HCT116 (cell line): ENCODE measurements around the gene OR2T29. TPM values are rescaled to one million over a fixed set of nuclear protein-coding genes. Genes with fewer than 3 reads are reported as not detected.
"Not testable (repeated sequence)": the region's sequence is repeated elsewhere in the genome, so short reads cannot be mapped to it uniquely, and the experiment has no call there.

ENCODE experiments used
- ATAC-seq: fragments of 200-7000 bp; cut with Tn5 transposase; 2 replicates; pipeline ENCODE4 v1.9.1; 2020; ENCODE audit warnings: mild to moderate bottlenecking, moderate library complexity
- BruUV-seq: library from RNA; stranded (reverse); fragments of 400-500 nt; replicated peaks from 2 replicates; lab custom pipeline; 2021; lab: Mats Ljungman, UMichigan
- CTCF ChIA-PET: fragments of 300-600 bp; sonication (Branson Sonifier 250); formaldehyde crosslinking; loops from one replicate; lab custom pipeline; 2021; ENCODE audit warnings: antibody characterized with exemption; lab: Charles Lee
- POLR2A ChIA-PET: fragments of 300-600, 350-600 bp; sonication (Branson Sonifier 250); formaldehyde crosslinking; loops from one replicate; lab custom pipeline; 2021; ENCODE audit warnings: antibody characterized with exemption; lab: Charles Lee
- RAD21 ChIA-PET, 2 experiments: fragments of 300-600 bp; sonication (Branson Sonifier 250); formaldehyde crosslinking; loops; one replicate each; lab custom pipeline; 2023; ENCODE audit warnings: low total read pairs in 2 of 2; ENCODE audit not compliant: uncharacterized antibody in 2 of 2, unreplicated experiment in 2 of 2, low non-redundant PET in 1 of 2; lab: Charles Lee
- DNase-seq: peaks from one replicate; pipeline ENCODE4 v3.0.0-alpha.2; 2010; ENCODE audit warnings: low read depth, low spot score
- H2AFZ ChIP-seq: fragments of 200-600 bp; shearing (Covaris generic), sonication (generic); 2 replicates; pipeline ENCODE4 v1.6.1; 2017; ENCODE audit warnings: low read depth, mixed run types, mixed read lengths, antibody characterized with exemption, low read length; ENCODE audit not compliant: poor library complexity, severe bottlenecking
- H3K27ac ChIP-seq: 2 replicates; pipeline ENCODE4 v1.5.1; 2012; ENCODE audit warnings: low read depth, low read length
- H3K27me3 ChIP-seq: fragments of 200-600 bp; sonication (generic); 2 replicates; pipeline ENCODE4 v1.6.1; 2016; ENCODE audit warnings: mixed run types, low read length, mixed read lengths; ENCODE audit not compliant: insufficient read depth
- H3K36me3 ChIP-seq, 2 experiments: fragments of 200-500 bp in 1 of 2; fragments of 200-600 bp in 1 of 2; sonication (Bioruptor generic) in 1 of 2; sonication (generic) in 1 of 2; 2 replicates each; pipeline versions ENCODE4 v1.5.1 to v1.6.1; 2014 to 2016; ENCODE audit warnings: low read length in 2 of 2, inconsistent platforms in 1 of 2, mixed read lengths in 1 of 2, mixed run types in 1 of 2; ENCODE audit not compliant: insufficient read depth in 2 of 2, control insufficient read depth in 1 of 2
- H3K4me1 ChIP-seq, 2 experiments: fragments of 200-600 bp in 1 of 2; sonication (generic) in 1 of 2; 2 replicates each; pipeline versions ENCODE4 v1.5.1 to v1.6.1; 2012 to 2017; ENCODE audit warnings: low read length in 2 of 2, inconsistent platforms in 1 of 2, mild to moderate bottlenecking in 1 of 2, mixed read lengths in 1 of 2, mixed run types in 1 of 2, moderate library complexity in 1 of 2; ENCODE audit not compliant: insufficient read depth in 2 of 2, control insufficient read depth in 1 of 2
- H3K4me2 ChIP-seq: fragments of 200-600 bp; sonication (generic); 2 replicates; pipeline ENCODE4 v1.6.1; 2017; ENCODE audit warnings: mixed run types, low read length, mixed read lengths
- H3K4me3 ChIP-seq, 2 experiments: fragments of 200-600 bp in 1 of 2; sonication (generic) in 1 of 2; replicated peaks in 1 of 2; 2 replicates each; pipeline ENCODE4 v1.5.1; 2011 to 2016; ENCODE audit warnings: low read length in 2 of 2, control low read depth in 1 of 2, low read depth in 1 of 2, mild to moderate bottlenecking in 1 of 2, mixed read lengths in 1 of 2, mixed run types in 1 of 2
- H3K79me2 ChIP-seq: fragments of 200-600 bp; sonication (generic); 2 replicates; pipeline ENCODE4 v1.6.1; 2017; ENCODE audit warnings: mild to moderate bottlenecking, mixed run types, low read length, moderate library complexity, mixed read lengths; ENCODE audit not compliant: insufficient read depth
- H3K9ac ChIP-seq: fragments of 200-600 bp; sonication (generic); 2 replicates; pipeline ENCODE4 v1.6.1; 2016; ENCODE audit warnings: low read length, mixed read lengths
- H3K9me2 ChIP-seq: fragments of 200-600 bp; sonication (generic), shearing (Covaris generic); 2 replicates; pipeline ENCODE4 v1.6.1; 2017; ENCODE audit warnings: mixed run types, mild to moderate bottlenecking, moderate library complexity; ENCODE audit not compliant: insufficient read depth
- H3K9me3 ChIP-seq, 2 experiments: fragments of 200-500 bp in 1 of 2; fragments of 200-600 bp in 1 of 2; sonication (Bioruptor generic) in 1 of 2; sonication (generic) in 1 of 2; 2 replicates each; pipeline ENCODE4 v1.6.1; 2014 to 2017; ENCODE audit warnings: low read length in 2 of 2, mixed read lengths in 2 of 2, inconsistent platforms in 1 of 2, low read depth in 1 of 2, mild to moderate bottlenecking in 1 of 2, mixed run types in 1 of 2, moderate library complexity in 1 of 2; ENCODE audit not compliant: control insufficient read depth in 1 of 2, insufficient read depth in 1 of 2
- H4K20me1 ChIP-seq: fragments of 200-600 bp; sonication (generic), shearing (Covaris generic); 2 replicates; pipeline ENCODE4 v1.6.1; 2017; ENCODE audit warnings: mixed run types, mild to moderate bottlenecking, moderate library complexity; ENCODE audit not compliant: insufficient read depth
- intact Hi-C: fragments of 100-400 bp; cut with micrococcal nuclease; formaldehyde crosslinking; loops from 2 replicates; pipeline ENCODE4 v1.10.0; 2022
- total RNA-seq: library from RNA; stranded (reverse); gene quantifications from one replicate; pipeline ENCODE4 v1.2.1, GENCODE V29; 2021; ENCODE audit not compliant: unreplicated experiment

Gene OR2T29
- total RNA-seq, 1 experiment from 2014 or later: not detected

DNA sequence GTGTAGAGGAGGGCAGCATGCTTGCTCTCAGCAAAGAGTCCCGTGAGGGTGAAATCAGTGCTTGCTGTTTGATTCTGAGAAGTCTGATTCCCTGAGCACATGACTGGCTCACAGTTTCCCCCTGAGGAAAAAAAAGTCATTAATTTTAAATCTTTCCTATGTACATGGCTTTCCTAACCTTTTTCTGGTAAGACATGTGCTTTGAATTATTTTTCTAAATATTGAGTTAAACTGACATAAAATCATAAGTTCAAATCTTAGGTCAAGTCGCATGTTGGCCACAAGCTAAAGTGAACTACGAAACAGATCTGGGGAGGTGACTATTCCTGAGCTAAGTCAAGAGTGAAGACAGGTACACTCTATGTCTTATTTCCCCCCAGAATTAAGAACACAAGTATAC is 12.1 kb upstream of the OR2T29 start, which contains the start of gene OR2T34:
OR2T34 (minus strand) TSS at position 101 of the 400 bp plus-strand sequence; CDS start at position 101, 0 bp downstream.
- POLR2A ChIA-PET, H3K79me2 ChIP-seq, H4K20me1 ChIP-seq, intact Hi-C loops, H3K36me3 ChIP-seq, H3K27me3 ChIP-seq, ATAC-seq, H3K9ac ChIP-seq, H2AFZ ChIP-seq, RAD21 ChIA-PET, H3K4me2 ChIP-seq, H3K27ac ChIP-seq, H3K9me3 ChIP-seq, H3K9me2 ChIP-seq, CTCF ChIA-PET, DNase-seq, H3K4me3 ChIP-seq, H3K4me1 ChIP-seq, BruUV-seq: not testable (repeated sequence)

DNA sequence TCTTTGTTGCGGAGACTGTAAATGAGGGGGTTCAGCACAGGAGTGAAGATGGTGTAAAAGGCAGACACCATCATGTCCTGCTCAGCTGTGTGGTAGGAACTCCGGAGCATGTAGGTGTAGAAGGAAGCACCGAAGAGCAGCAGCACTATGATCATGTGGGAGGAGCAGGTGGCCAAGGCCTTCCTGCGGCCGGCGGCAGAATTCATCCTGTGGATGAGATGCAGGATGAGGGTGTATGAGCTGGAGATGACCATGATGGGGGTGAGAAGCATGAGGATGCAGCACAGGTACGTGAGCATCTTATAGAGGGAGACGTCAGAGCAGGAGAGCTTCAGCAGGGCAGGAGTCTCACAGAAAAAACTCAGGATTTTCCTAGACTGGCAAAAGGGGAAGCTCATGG is 11.3 kb upstream of the OR2T29 start:
- H3K79me2 ChIP-seq, intact Hi-C loops, H3K9ac ChIP-seq, CTCF ChIA-PET, H3K4me1 ChIP-seq, H4K20me1 ChIP-seq, H3K4me2 ChIP-seq, H3K9me3 ChIP-seq, H3K27me3 ChIP-seq, RAD21 ChIA-PET, H3K4me3 ChIP-seq, H3K27ac ChIP-seq, BruUV-seq, ATAC-seq, H2AFZ ChIP-seq, POLR2A ChIA-PET, H3K9me2 ChIP-seq, DNase-seq, H3K36me3 ChIP-seq: not testable (repeated sequence)

DNA sequence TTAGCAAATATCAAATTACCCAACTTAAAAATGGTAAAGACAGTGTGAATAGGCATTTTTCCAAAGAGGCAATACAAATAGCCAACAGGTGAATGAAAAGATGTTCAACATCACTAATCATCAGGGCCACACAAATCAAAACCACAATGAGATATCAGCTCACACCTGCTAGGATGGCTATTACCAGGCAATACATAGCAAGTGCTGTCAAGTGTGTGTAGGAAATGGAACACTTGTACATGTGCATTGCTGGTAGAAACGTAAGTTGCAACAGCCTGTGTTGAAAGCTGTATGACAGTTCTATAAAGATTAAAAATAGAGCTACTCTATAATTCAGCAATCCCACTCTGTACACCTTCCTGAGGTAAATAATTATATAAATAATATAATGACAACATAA is 9.5 kb upstream of the OR2T29 start:
- H4K20me1 ChIP-seq, RAD21 ChIA-PET, H3K9me3 ChIP-seq, H3K27me3 ChIP-seq, CTCF ChIA-PET, DNase-seq, ATAC-seq, H3K9ac ChIP-seq, H3K4me1 ChIP-seq, H3K4me3 ChIP-seq, H2AFZ ChIP-seq, H3K9me2 ChIP-seq, H3K27ac ChIP-seq, H3K79me2 ChIP-seq, intact Hi-C loops, BruUV-seq, POLR2A ChIA-PET, H3K36me3 ChIP-seq, H3K4me2 ChIP-seq: not testable (repeated sequence)

DNA sequence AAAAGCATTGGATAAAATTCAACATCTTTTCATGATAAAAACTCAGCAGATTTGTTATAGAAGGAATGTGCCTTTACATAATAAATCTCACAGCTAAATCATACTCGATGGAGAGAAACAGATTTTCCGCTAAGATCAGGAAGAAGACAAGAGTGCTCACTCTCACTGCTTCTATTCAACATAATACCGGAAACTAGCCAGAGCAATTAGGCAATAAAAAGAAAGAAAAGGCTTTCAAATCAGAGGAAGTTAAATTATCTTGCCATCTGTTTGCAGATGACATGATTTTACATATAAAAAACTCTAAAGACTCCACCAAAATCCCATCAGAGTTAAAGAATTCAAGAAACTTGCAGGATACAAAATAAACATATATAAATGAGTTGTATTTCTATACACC is 8.2 kb upstream of the OR2T29 start:
- H3K9ac ChIP-seq, H3K4me1 ChIP-seq, H3K9me3 ChIP-seq, H3K4me2 ChIP-seq, CTCF ChIA-PET, H3K9me2 ChIP-seq, BruUV-seq, H3K36me3 ChIP-seq, intact Hi-C loops, POLR2A ChIA-PET, H3K27me3 ChIP-seq, H3K4me3 ChIP-seq, DNase-seq, RAD21 ChIA-PET, H2AFZ ChIP-seq, H3K27ac ChIP-seq, H3K79me2 ChIP-seq, H4K20me1 ChIP-seq, ATAC-seq: not testable (repeated sequence)
